ENCODE data around the gene ATG7. TPM values are rescaled to one million over a fixed set of nuclear protein-coding genes. Genes with fewer than 3 reads are reported as not detected.
"Not testable (repeated sequence)": the region's sequence is repeated elsewhere in the genome, so short reads cannot be mapped to it uniquely, and the experiment has no call there.

ATG7 gene
- total RNA-seq, 2 experiments from 2014 or later = 25.1 to 28.2 TPM

- H3K4me1 Mint-ChIP-seq = peaks cover 5% of the 10 kb centered on the region
- no peaks in the 10 kb centered on the region for H3K9me3 Mint-ChIP-seq
- H3K4me3 Mint-ChIP-seq = no peak overlapping the region
- DNase-seq = no peak
- peaks cover 15% of the 10 kb centered on the region for H3K36me3 Mint-ChIP-seq
- no peak overlapping the region for H3K27ac Mint-ChIP-seq
- H3K27me3 Mint-ChIP-seq = no peaks in the 10 kb centered on the region
Measured at GRCh38 chr3:11565932-11566331, 293.7 kb downstream of the ATG7 start.

- Mint-ChIP-seq H3K27me3 (no peaks in the 10 kb centered on the region), H3K9me3 (no peaks in the 10 kb centered on the region), H3K4me3 (no peak overlapping the region), H3K27ac (no peak overlapping the region), H3K4me1 (peaks cover 5% of the 10 kb centered on the region), H3K36me3 (peaks cover 15% of the 10 kb centered on the region)
- DNase-seq = no peak
Measured at GRCh38 chr3:11566478-11566877, 294.3 kb downstream of the ATG7 start.

- Mint-ChIP-seq H3K4me3 (no peak overlapping the region), H3K9me3 (no peaks in the 10 kb centered on the region), H3K27ac (no peak overlapping the region), H3K27me3 (no peaks in the 10 kb centered on the region), H3K4me1 (peaks cover 6% of the 10 kb centered on the region), H3K36me3 (peaks cover 15% of the 10 kb centered on the region)
- DNase-seq = no peak
Measured at GRCh38 chr3:11566916-11567315, 294.7 kb downstream of the ATG7 start.

- no peak overlapping the region for H3K4me3 Mint-ChIP-seq
- no peak for DNase-seq
- no peaks in the 10 kb centered on the region for H3K9me3 Mint-ChIP-seq
- no peak overlapping the region for H3K27ac Mint-ChIP-seq
- peaks cover 7% of the 10 kb centered on the region for H3K4me1 Mint-ChIP-seq
- H3K36me3 Mint-ChIP-seq = peaks cover 15% of the 10 kb centered on the region
- H3K27me3 Mint-ChIP-seq = no peaks in the 10 kb centered on the region
Measured at GRCh38 chr3:11567516-11568467, 295.6 kb downstream of the ATG7 start.

GRCh38 chr3:11568503-11569155 is 296.4 kb downstream of the ATG7 start:
- DNase-seq = no peak
- H3K4me3 Mint-ChIP-seq = no peak overlapping the region
- no peak overlapping the region for H3K27ac Mint-ChIP-seq
- no peaks in the 10 kb centered on the region for H3K9me3 Mint-ChIP-seq
- H3K4me1 Mint-ChIP-seq = peaks cover 7% of the 10 kb centered on the region
- no peaks in the 10 kb centered on the region for H3K27me3 Mint-ChIP-seq
- peaks cover 12% of the 10 kb centered on the region for H3K36me3 Mint-ChIP-seq

- DNase-seq = no peak
- H3K27ac Mint-ChIP-seq = peak overlapping the region; percentile 34
- no peaks in the 10 kb centered on the region for H3K9me3 Mint-ChIP-seq
- H3K4me1 Mint-ChIP-seq = peaks cover 7% of the 10 kb centered on the region
- no peak overlapping the region for H3K4me3 Mint-ChIP-seq
- no peaks in the 10 kb centered on the region for H3K27me3 Mint-ChIP-seq
- H3K36me3 Mint-ChIP-seq = peaks cover 10% of the 10 kb centered on the region
Measured at GRCh38 chr3:11569156-11569741, 297.1 kb downstream of the ATG7 start.

- Mint-ChIP-seq H3K27ac (no peak overlapping the region), H3K4me3 (no peak overlapping the region), H3K4me1 (peaks cover 7% of the 10 kb centered on the region), H3K27me3 (no peaks in the 10 kb centered on the region), H3K9me3 (no peaks in the 10 kb centered on the region), H3K36me3 (peaks cover 11% of the 10 kb centered on the region)
- DNase-seq = no peak
Measured at GRCh38 chr3:11570251-11570650, 298.1 kb downstream of the ATG7 start.

- no peaks in the 10 kb centered on the region for H3K27me3 Mint-ChIP-seq
- H3K27ac Mint-ChIP-seq = no peak overlapping the region
- peaks cover 12% of the 10 kb centered on the region for H3K36me3 Mint-ChIP-seq
- no peak for DNase-seq
- H3K4me3 Mint-ChIP-seq = no peak overlapping the region
- H3K9me3 Mint-ChIP-seq = no peaks in the 10 kb centered on the region
- peaks cover 7% of the 10 kb centered on the region for H3K4me1 Mint-ChIP-seq
Measured at GRCh38 chr3:11570789-11571495, 298.7 kb downstream of the ATG7 start.

GRCh38 chr3:11572660-11573059 is 300.5 kb downstream of the ATG7 start:
- not testable (repeated sequence) for H3K36me3 Mint-ChIP-seq, H3K4me3 Mint-ChIP-seq, H3K9me3 Mint-ChIP-seq, DNase-seq, H3K4me1 Mint-ChIP-seq, H3K27ac Mint-ChIP-seq, H3K27me3 Mint-ChIP-seq

- Mint-ChIP-seq H3K4me3 (no peak overlapping the region), H3K36me3 (peaks cover 7% of the 10 kb centered on the region), H3K9me3 (no peaks in the 10 kb centered on the region), H3K27me3 (no peaks in the 10 kb centered on the region), H3K27ac (no peak overlapping the region), H3K4me1 (peaks cover 11% of the 10 kb centered on the region)
- DNase-seq = no peak
Measured at GRCh38 chr3:11574981-11575669, 302.9 kb downstream of the ATG7 start.

GRCh38 chr3:11575677-11576076 is 303.5 kb downstream of the ATG7 start:
- H3K27ac Mint-ChIP-seq = no peak overlapping the region

GRCh38 chr3:11576453-11576852 is 304.3 kb downstream of the ATG7 start:
- no peak overlapping the region for H3K27ac Mint-ChIP-seq

More at GRCh38 chr3:11575677-11576076, 303.5 kb downstream of the ATG7 start:
- DNase-seq = no peak
- Mint-ChIP-seq H3K4me1 (peaks cover 12% of the 10 kb centered on the region), H3K36me3 (peaks cover 12% of the 10 kb centered on the region), H3K27me3 (no peaks in the 10 kb centered on the region), H3K4me3 (no peak overlapping the region), H3K9me3 (no peaks in the 10 kb centered on the region)

GRCh38 chr3:11578169-11578568 is 306.0 kb downstream of the ATG7 start:
- no peak overlapping the region for H3K4me3 Mint-ChIP-seq
- no peaks in the 10 kb centered on the region for H3K9me3 Mint-ChIP-seq
- H3K27me3 Mint-ChIP-seq = no peaks in the 10 kb centered on the region
- DNase-seq = no peak
- H3K36me3 Mint-ChIP-seq = peaks cover 12% of the 10 kb centered on the region
- no peak overlapping the region for H3K27ac Mint-ChIP-seq
- H3K4me1 Mint-ChIP-seq = peaks cover 29% of the 10 kb centered on the region

More at GRCh38 chr3:11576453-11576852, 304.3 kb downstream of the ATG7 start:
- Mint-ChIP-seq H3K4me3 (no peak overlapping the region), H3K4me1 (peaks cover 15% of the 10 kb centered on the region), H3K9me3 (no peaks in the 10 kb centered on the region), H3K27me3 (no peaks in the 10 kb centered on the region), H3K36me3 (peaks cover 12% of the 10 kb centered on the region)
- DNase-seq = no peak

- Mint-ChIP-seq H3K4me1 (peaks cover 46% of the 10 kb centered on the region), H3K4me3 (no peak overlapping the region), H3K9me3 (no peaks in the 10 kb centered on the region), H3K27ac (no peak overlapping the region), H3K36me3 (peaks cover 11% of the 10 kb centered on the region), H3K27me3 (no peaks in the 10 kb centered on the region)
- DNase-seq = no peak
Measured at GRCh38 chr3:11580645-11581044, 308.4 kb downstream of the ATG7 start.

Data from activated naive CD8-positive, alpha-beta T cell treated with anti-CD3 and anti-CD28 coated beads for 36 hours (primary cell).